Neuron (in vitro differentiated cells): ENCODE results near the gene C6orf62.
A peak's percentile ranks its signal among the peaks of the same experiment; 100 is the strongest.
"Not testable (repeated sequence)": the region's sequence is repeated elsewhere in the genome, so short reads cannot be mapped to it uniquely, and the experiment has no call there.

Experiments
- H2AFZ ChIP-seq: one replicate; pipeline ENCODE4 v1.6.1; 2013; ENCODE audit warnings: low read depth, mild to moderate bottlenecking, inconsistent platforms, low read length, moderate library complexity
- H3K27me3 ChIP-seq: one replicate; pipeline ENCODE4 v1.6.1; 2013; ENCODE audit warnings: low read length; ENCODE audit not compliant: insufficient read depth
- H3K36me3 ChIP-seq: one replicate; pipeline ENCODE4 v1.6.1; 2013; ENCODE audit warnings: low read length; ENCODE audit not compliant: insufficient read depth
- H3K4me1 ChIP-seq: one replicate; pipeline ENCODE4 v1.6.1; 2013; ENCODE audit warnings: low read length; ENCODE audit not compliant: insufficient read depth
- H3K4me3 ChIP-seq: 2 replicates; pipeline ENCODE4 v1.5.1; 2013; ENCODE audit warnings: mild to moderate bottlenecking, low read length, moderate library complexity
- H3K9me3 ChIP-seq: one replicate; pipeline ENCODE4 v1.6.1; 2013; ENCODE audit warnings: low read length

C6orf62 gene

DNA sequence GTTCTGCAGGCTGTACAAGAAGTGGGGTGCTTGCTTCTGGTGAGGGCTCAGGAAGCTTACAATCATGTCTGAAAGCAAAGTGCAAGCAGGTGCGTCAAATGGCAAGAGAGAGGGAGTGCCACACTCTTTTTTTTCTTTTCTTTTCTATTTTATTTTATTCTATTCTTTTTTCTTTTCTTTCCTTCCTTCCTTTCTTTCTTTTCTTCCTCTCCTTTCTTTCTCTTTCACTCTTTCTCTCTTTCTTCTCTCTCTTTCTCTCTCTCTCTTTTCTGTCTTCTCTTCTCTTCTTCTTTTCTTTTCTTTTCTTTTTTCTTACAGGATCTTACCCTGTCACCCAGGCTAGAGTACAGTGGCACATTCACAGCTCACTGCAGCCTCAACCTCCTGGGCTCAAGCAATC, 32.5 kb downstream of the C6orf62 start:
- no peaks in the 10 kb centered on the region for H3K27me3 ChIP-seq
- H2AFZ ChIP-seq, result no peak overlapping the region
- H3K36me3 ChIP-seq, result peaks cover 9% of the 10 kb centered on the region
- no peaks in the 10 kb centered on the region for H3K4me1 ChIP-seq
- no peaks in the 10 kb centered on the region for H3K9me3 ChIP-seq
- no peak overlapping the region for H3K4me3 ChIP-seq

DNA sequence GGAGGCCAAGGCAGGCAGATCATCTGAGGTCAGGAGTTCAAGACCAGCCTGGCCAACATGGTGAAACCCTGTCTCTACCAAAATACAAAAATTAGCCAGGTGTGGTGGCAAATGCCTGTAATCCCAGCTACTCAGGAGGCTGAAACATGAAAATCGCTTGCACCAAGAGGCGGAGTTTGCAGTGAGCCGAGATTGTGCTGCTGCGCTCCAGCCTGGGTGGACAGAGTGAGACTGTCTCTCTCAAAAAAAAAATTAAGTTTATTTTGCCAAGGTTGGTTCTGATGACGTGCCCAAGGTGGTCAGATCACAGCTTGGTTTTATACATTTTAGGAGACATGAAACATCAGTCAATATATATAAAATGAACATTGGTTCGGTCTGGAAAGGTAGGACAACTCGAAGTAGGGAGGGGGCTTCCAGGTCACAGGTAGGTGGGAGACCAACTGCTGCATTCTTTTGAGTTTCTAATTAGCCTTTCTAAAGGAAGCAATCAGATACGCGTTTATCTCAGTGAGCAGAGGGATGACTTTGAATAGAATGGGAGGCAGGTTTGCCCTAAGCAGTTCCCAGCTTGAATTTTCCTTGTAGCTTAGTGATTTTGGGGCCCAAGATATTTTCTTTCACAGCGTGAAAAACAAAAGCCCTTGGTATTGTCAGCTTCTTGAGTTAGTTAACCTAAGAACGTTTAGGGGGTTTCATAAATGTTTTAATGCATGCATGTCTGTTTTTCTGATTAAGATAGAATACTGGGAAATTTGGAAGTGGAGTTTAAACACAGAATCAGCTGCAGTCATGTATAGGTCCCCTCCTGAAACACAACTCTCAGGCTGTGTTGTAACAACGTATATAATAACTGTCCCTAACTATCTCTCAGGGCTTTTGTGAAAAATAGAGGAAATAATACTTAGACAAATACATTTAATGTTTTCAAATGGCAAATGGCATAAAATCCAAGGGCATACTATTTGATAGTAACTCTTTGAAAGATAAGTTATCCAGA, 35.4 kb downstream of the C6orf62 start:
- no peak overlapping the region for H3K4me3 ChIP-seq
- peaks cover 9% of the 10 kb centered on the region for H3K36me3 ChIP-seq
- no peaks in the 10 kb centered on the region for H3K4me1 ChIP-seq
- H3K9me3 ChIP-seq, result no peaks in the 10 kb centered on the region
- H3K27me3 ChIP-seq, result no peaks in the 10 kb centered on the region
- H2AFZ ChIP-seq, result no peak overlapping the region

DNA sequence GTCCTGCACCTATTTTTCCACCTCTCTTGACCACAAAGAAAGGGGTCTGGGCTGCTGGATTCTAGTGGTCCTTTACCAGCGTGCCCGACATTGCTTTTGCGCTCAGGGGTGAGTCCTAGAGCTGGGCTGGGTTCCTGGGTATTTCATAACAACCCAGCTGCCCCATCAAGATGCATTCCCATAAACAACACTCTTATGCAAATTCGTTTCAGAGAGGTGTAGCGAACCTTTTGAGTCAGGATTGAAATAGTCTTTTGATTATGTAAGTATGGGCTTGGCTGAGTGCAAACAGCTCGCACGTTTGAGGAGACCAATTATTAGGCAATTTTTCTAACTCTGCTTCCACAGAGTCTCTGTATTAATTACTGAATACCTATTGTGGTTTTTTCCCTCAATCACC, 38.4 kb downstream of the C6orf62 start:
- H3K27me3 ChIP-seq, result no peaks in the 10 kb centered on the region
- H3K9me3 ChIP-seq, result no peaks in the 10 kb centered on the region
- no peaks in the 10 kb centered on the region for H3K36me3 ChIP-seq
- no peak overlapping the region for H2AFZ ChIP-seq
- H3K4me1 ChIP-seq, result no peaks in the 10 kb centered on the region
- no peak overlapping the region for H3K4me3 ChIP-seq

DNA sequence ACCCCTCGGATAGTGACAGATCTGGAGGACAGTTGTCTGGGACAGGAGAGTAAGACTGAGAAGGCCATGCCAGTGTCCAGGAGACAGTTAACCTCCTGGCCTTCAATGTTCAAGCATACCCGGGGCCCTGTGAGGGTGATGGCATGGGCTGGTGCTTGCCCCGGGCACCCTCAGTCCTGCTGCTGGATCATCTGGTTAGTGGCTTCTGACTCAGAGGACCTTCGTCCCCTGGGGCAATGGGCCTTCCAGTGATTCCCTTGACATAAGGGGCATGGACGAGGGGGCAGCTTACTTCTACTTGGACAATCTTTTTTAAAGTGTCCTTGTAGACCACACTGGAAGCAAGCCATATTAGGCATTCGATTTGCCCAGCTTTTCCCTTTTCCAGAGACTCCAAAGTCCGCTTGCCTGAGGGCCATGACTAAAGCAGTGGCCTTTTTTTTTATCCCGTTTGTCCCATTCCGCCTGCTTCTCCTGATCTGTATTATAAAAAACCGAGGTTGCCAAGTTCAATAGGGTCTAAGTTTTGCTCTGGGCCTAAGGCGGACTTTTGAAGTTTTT, 40.1 kb downstream of the C6orf62 start:
- not testable (repeated sequence) for H3K4me3 ChIP-seq, H3K36me3 ChIP-seq, H2AFZ ChIP-seq

DNA sequence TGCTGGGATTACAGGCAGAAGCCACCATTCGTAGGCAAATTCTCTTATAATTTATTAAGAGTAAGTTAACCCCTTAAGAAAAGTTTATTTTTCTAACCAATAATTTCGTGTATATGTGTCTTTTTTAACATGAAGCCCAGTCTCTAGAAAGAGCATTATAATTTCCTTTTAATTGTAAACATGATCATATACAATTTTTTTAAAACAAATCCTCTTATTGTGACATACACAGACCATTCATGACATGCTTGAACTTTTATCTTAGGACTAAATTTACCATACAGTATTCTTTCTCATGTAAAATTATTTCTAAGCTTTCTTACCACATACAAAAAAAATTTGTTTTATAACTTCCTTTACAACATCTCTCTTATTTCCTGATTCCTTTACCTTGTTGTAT, 45.3 kb downstream of the C6orf62 start:
- peaks cover 4% of the 10 kb centered on the region for H3K9me3 ChIP-seq
- H2AFZ ChIP-seq, result no peak overlapping the region
- no peaks in the 10 kb centered on the region for H3K36me3 ChIP-seq
- no peaks in the 10 kb centered on the region for H3K27me3 ChIP-seq
- no peaks in the 10 kb centered on the region for H3K4me1 ChIP-seq
- no peak overlapping the region for H3K4me3 ChIP-seq

More for the DNA sequence above, 40.1 kb downstream of the C6orf62 start:
- not testable (repeated sequence) for H3K9me3 ChIP-seq, H3K27me3 ChIP-seq, H3K4me1 ChIP-seq

DNA sequence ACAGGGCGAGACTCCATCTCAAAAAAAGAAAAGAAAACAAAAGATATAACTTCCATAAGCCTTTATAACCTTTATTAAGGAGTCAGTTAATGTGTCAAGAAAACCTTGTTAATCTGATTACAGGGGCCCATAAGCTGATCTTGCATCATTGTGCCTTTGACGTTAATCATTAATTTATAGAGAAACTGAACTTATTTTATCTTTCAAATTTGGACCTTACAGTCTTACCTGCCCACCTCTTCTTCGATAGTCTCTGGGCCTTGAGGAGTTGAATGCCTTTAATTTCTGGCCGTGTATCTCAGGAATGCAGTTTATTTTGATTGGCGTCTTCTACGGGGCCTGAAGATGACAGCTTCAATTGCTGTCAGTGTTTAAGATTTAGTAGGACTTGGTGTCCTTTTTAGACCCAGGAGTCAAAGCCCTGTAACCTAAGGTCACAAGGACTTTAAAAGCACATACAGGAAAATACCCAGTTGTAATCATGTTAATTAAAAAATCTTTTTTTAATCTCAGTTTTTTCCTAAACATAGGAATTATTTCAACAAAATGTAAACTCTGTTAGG, 46.3 kb downstream of the C6orf62 start:
- no peak overlapping the region for H2AFZ ChIP-seq
- peaks cover 4% of the 10 kb centered on the region for H3K9me3 ChIP-seq
- H3K4me1 ChIP-seq, result no peaks in the 10 kb centered on the region
- H3K36me3 ChIP-seq, result no peaks in the 10 kb centered on the region
- H3K27me3 ChIP-seq, result no peaks in the 10 kb centered on the region
- no peak overlapping the region for H3K4me3 ChIP-seq

DNA sequence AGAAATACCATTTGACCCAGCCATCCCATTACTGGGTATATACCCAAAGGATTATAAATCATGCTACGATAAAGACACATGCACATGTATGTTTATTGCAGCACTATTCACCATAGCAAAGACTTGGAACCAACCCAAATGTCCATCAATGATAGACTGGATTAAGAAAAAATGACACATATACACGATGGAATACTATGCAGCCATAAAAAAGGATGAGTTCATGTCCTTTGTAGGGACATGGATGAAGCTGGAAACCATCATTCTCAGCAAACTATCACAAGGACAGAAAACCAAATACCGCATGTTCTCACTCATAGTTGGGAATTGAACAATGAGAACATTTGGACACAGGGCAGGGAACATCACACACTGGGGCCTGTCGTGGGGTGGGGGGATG, 47.9 kb downstream of the C6orf62 start:
- not testable (repeated sequence) for H3K4me3 ChIP-seq, H2AFZ ChIP-seq, H3K4me1 ChIP-seq, H3K9me3 ChIP-seq, H3K36me3 ChIP-seq, H3K27me3 ChIP-seq

DNA sequence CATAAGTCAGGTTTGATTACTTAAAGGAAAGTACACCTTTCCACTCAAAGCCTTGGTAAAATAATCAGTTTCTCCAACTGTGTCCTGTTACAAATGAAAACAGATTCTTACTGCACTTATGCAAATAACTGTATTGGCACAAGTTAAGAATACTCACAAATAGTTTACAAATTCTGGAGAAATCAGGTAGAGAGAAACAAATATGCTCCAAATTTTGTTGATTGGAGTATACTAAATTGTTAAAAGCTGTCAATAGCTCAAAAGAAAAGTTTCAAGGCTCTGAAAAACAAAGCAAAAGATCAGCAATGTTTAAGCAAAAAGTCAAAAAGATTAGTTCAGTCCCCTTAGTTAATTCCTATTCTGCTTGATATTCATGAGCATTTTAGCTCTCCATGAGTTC, 48.5 kb downstream of the C6orf62 start:
- H3K4me3 ChIP-seq, H3K27me3 ChIP-seq, H3K4me1 ChIP-seq, H3K36me3 ChIP-seq, H2AFZ ChIP-seq, H3K9me3 ChIP-seq: not testable (repeated sequence)

DNA sequence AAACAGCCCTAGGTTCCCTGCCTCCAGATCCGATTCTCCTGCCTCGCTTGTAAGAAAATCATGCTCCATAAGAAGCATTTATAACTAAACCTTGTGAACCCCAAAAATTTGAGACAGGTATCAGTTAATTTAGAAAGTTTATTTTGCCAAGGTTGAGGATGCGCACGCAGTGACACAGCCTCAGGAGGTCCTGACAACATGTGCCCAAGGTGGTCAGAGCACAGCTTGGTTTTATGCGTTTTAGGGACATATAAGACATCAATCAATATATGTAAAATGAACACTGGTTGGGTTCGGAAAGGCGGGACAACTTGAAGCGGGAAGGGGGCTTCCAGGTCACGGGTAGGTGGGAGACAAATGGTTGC, 50.0 kb downstream of the C6orf62 start:
- Histone ChIP-seq H3K27me3 (no peaks in the 10 kb centered on the region), H3K9me3 (peaks cover 4% of the 10 kb centered on the region), H3K4me1 (peaks cover 19% of the 10 kb centered on the region), H2AFZ (no peak overlapping the region), H3K4me3 (no peak overlapping the region), H3K36me3 (peaks cover 8% of the 10 kb centered on the region)

DNA sequence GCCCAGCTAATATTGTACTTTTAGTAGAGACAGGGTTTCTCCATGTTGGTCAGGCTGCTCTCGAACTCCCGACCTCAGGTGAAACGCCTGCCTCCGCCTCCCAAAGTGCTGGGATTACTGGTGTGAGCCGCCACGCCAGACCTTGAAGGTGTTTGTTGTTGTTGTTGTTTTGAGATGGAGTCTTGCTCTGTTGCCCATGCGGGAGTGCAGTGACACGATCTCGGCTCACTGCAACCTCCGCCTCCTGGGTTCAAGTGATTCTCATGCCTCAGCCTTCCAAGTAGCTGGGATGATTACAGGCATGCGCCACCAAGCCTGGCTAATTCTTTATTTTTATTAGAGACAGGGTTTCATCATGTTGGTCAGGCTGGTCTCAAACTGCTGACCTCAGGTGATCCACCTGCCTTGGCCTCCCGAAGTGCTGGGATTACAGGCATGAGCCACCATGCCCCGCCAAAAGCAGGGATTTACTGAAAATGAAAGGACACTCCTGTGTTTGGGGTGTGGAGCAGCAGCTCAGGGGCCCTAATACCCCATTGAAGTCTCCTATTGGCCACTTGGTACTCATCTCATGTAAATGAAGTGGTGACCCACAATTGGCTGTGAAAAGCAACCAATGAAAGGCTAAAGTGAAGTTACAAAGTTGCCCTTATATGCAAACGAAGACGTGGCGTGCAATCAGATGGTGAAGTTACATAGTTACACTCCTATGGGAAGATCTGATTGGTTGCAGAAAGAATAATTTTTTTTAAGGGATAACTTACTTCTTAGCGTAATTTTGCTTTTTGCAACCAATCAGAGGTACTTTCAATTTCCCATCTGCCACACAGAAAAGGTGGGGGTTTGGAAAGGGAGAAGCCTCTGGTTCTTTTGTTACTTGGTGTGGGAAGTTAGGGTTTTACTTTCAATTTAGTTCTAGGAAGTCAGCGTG, 50.6 kb downstream of the C6orf62 start:
- not testable (repeated sequence) for H2AFZ ChIP-seq, H3K27me3 ChIP-seq, H3K4me3 ChIP-seq, H3K9me3 ChIP-seq
- peaks cover 19% of the 10 kb centered on the region for H3K4me1 ChIP-seq
- H3K36me3 ChIP-seq, result peaks cover 15% of the 10 kb centered on the region

DNA sequence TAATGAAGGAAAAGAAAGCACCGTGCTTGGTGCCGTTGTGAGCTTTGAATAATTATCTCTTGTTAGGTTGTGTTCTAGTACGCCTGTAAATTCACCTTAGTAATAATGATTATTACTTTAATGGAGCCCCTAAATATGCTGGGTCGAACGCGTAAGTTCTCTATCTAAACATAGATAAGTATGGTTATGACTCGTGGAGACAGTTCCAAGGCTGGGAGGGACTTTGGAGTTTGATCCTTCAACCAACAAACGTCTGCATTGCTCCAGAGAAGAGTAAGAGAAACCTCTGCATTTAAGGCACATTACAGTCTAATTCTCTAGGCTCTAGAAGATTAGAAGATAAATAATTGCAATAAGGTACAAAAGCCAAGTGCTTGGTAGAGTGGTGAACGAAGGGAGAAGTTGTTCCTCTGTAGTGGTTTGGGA, 51.6 kb downstream of the C6orf62 start:
- Histone ChIP-seq H3K9me3 (peaks cover 2% of the 10 kb centered on the region), H3K36me3 (peaks cover 22% of the 10 kb centered on the region), H2AFZ (peak overlapping the region; percentile 90), H3K4me3 (peak overlapping the region; percentile 91), H3K27me3 (no peaks in the 10 kb centered on the region), H3K4me1 (peaks cover 19% of the 10 kb centered on the region)

DNA sequence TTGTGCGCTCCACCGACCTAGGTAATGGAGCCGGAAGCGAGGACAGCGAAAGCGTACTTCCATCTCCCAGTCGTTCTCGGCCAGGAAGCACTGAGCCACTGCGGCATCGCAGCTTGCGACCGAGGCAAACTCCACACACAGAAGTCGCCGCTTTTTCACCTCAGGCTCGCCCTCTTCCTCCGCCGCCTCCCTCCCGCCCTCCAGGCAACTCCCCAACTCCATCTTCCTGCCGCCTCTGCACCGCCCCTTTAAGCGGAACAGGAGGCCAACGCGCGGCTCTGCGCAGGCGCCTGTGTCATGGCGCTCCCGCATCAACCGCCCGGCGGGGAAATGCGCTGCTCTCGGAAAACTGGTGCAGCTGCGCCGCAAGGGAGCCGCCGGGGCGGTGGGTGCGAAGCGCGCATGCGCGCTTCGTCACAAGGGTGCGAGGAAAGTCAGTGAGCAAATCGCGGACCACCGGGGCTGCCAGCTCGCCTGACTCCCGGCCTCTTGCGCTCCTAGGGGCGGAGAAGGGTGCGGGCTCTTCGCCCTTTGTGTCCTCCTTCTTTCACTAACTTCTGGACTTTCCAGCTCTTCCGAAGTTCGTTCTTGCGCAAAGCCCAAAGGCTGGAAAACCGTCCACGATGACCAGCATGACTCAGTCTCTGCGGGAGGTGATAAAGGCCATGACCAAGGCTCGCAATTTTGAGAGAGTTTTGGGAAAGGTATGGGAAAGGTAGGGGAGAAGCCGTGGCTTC, 52.1 kb downstream of the C6orf62 start, which contains the start of the genes ACOT13 and TDP2:
TSS of gene ACOT13 (plus strand) at position 437 of the 737 bp plus-strand sequence. CDS start at position 624, 187 bp downstream.
TSS of gene TDP2 (minus strand) at position 259 of the 737 bp plus-strand sequence. CDS start at position 222, 37 bp downstream.
- H3K4me3 ChIP-seq, result peak within 1 kb of the TSS; percentile 91
- no peaks in the 10 kb centered on the region for H3K27me3 ChIP-seq
- peaks cover 28% of the 10 kb centered on the region for H3K36me3 ChIP-seq
- H2AFZ ChIP-seq, result peak within 1 kb of the TSS; percentile 90
- peaks cover 19% of the 10 kb centered on the region for H3K4me1 ChIP-seq
- peaks cover 2% of the 10 kb centered on the region for H3K9me3 ChIP-seq
